H1 (cell line): ENCODE measurements around the gene GPR61.

ENCODE experiments used
- ATF2 ChIP-seq: IDR thresholded peaks from 2 replicates; pipeline ENCODE4 v1.6.1; 2012; ENCODE audit warnings: low read length, inconsistent platforms
- CEBPB ChIP-seq: IDR thresholded peaks from 2 replicates; pipeline ENCODE4 v1.6.1; 2012; ENCODE audit warnings: low read depth, low read length
- CHD2 ChIP-seq: IDR thresholded peaks from 2 replicates; pipeline ENCODE4 v1.6.1; 2012; ENCODE audit warnings: low read length, improper control_type of control experiment
- CTCF ChIP-seq, 3 experiments: IDR thresholded peaks; 1 replicate in 2 of 3; 2 replicates in 1 of 3; pipeline versions ENCODE4 v1.5.1 to v1.6.1; 2011; ENCODE audit warnings: low read length in 3 of 3, mild to moderate bottlenecking in 3 of 3, inconsistent platforms in 2 of 3, low read depth in 1 of 3, moderate library complexity in 1 of 3; ENCODE audit not compliant: insufficient read depth in 1 of 3; ENCODE audit errors: control extremely low read depth in 1 of 3
- EZH2 ChIP-seq: fragments of 200-600 bp; sonication (generic); IDR thresholded peaks from 2 replicates; pipeline ENCODE4 v1.7.1; 2012; ENCODE audit warnings: low read depth, mild to moderate bottlenecking, moderate library complexity, low read length, inconsistent platforms; ENCODE audit not compliant: severe bottlenecking
- GTF2F1 ChIP-seq: IDR thresholded peaks from 2 replicates; pipeline ENCODE4 v1.6.1; 2012; ENCODE audit warnings: low read depth, low read length, improper control_type of control experiment, borderline replicate concordance
- MAFK ChIP-seq: IDR thresholded peaks from 2 replicates; pipeline ENCODE4 v1.6.1; 2012; ENCODE audit warnings: low read depth, mild to moderate bottlenecking, improper control_type of control experiment, low read length
- POLR2A ChIP-seq, 2 experiments: IDR thresholded peaks; 1 replicate in 1 of 2; 2 replicates in 1 of 2; pipeline ENCODE4 v1.6.1; 2011; ENCODE audit warnings: low read depth in 2 of 2, low read length in 2 of 2, mild to moderate bottlenecking in 2 of 2; ENCODE audit errors: control extremely low read depth in 1 of 2
- RFX5 ChIP-seq: IDR thresholded peaks from 2 replicates; pipeline ENCODE4 v1.6.1; 2011; ENCODE audit warnings: low read depth, low read length, improper control_type of control experiment, borderline replicate concordance
- TBP ChIP-seq: IDR thresholded peaks from 2 replicates; pipeline ENCODE4 v1.6.1; 2011; ENCODE audit warnings: low read depth, low read length, improper control_type of control experiment
- ZNF274 ChIP-seq: IDR thresholded peaks from 2 replicates; pipeline ENCODE4 v1.7.0; 2012; ENCODE audit warnings: low read length, borderline replicate concordance; ENCODE audit errors: extremely low read depth

- TF ChIP-seq POLR2A (IDR thresholded peaks at IDR 0.05; ENCODE audit: control extremely low read depth in 1 of 2, low read depth in 2 of 2, low read length in 2 of 2) (no peak), GTF2F1 (no peak), CTCF (IDR thresholded peaks at IDR 0.05; ENCODE audit: control extremely low read depth in 1 of 3, insufficient read depth in 1 of 3, low read depth in 1 of 3, low read length in 3 of 3) (no peak), EZH2 (no peak), CHD2 (no peak), MAFK (no peak), ZNF274 (no peak), ATF2 (no peak), RFX5 (no peak), CEBPB (no peak), TBP (no peak)
These were observed 37.9 kb upstream of the GPR61 start for GRCh38 chr1:109501644-109502363.
